Suprapubic skin (tissue), 4 donors: ENCODE results near the gene TBC1D28. TPM values are rescaled to one million over a fixed set of nuclear protein-coding genes. Genes with fewer than 3 reads are reported as not detected.
"Not testable (repeated sequence)": the region's sequence is repeated elsewhere in the genome, so short reads cannot be mapped to it uniquely, and the experiment has no call there.

Source experiments
- DNase-seq, 2 donors: peaks; one replicate each; pipeline ENCODE4 v3.0.0-alpha.2; 2019; ENCODE audit warnings: low spot score in 2 of 2
- H3K27ac ChIP-seq: fragments of 200-600 bp; sonication (generic); one replicate; pipeline ENCODE4 v1.5.1; 2019
- H3K27me3 ChIP-seq: fragments of 200-600 bp; sonication (generic); one replicate; pipeline ENCODE4 v1.5.1; 2019
- H3K36me3 ChIP-seq: fragments of 200-600 bp; sonication (generic); one replicate; pipeline ENCODE4 v1.5.1; 2019
- H3K4me1 ChIP-seq: fragments of 200-600 bp; sonication (generic); one replicate; pipeline ENCODE4 v1.5.1; 2019
- H3K4me3 ChIP-seq: fragments of 200-600 bp; sonication (generic); one replicate; pipeline ENCODE4 v1.5.1; 2019; ENCODE audit warnings: mild to moderate bottlenecking
- H3K9me3 ChIP-seq: fragments of 200-600 bp; sonication (generic); one replicate; pipeline ENCODE4 v1.5.1; 2019
- WGBS: methylation state at CpG from one replicate; pipeline ENCODE4 v1.1.5; 2018; 5-methylcytosine and 5-hydroxymethylcytosine counted together
- total RNA-seq, 4 donors: library from RNA; depleted of rRNA; stranded (reverse); fragments of >200 nt; gene quantifications; one replicate each; pipeline ENCODE4 v1.1.0, GENCODE V29; 2016

TBC1D28 gene
- not detected for total RNA-seq

DNA sequence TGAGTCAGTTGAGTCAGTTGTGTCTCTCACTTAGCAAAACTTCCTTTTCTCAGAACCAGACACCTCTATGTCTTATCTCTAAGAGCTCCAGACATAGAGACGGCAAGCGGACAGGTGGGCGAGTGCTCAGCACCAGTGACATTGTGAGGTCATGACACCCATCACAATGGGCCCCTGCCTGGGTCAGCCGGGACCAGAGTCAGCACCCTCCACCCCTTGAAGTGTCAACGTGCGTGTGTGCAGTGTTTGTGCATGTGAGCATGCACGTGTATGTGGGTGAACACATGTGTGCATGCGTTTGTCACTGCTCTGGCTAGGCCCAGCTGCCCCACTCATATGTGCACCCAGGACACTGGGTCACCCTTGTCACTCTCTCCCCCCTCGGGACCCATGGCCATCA, at the start of gene TBC1D28:
Gene TBC1D28, minus strand, starts transcription at position 101 of the 400 bp plus-strand sequence. CDS start 3,039 bp downstream, outside the sequence.
- H3K36me3 ChIP-seq, H3K4me3 ChIP-seq, H3K27me3 ChIP-seq, H3K9me3 ChIP-seq, DNase-seq, H3K4me1 ChIP-seq, H3K27ac ChIP-seq: not testable (repeated sequence)
- WGBS, result no CpG with 5 or more reads among the region's 9 CpGs

DNA sequence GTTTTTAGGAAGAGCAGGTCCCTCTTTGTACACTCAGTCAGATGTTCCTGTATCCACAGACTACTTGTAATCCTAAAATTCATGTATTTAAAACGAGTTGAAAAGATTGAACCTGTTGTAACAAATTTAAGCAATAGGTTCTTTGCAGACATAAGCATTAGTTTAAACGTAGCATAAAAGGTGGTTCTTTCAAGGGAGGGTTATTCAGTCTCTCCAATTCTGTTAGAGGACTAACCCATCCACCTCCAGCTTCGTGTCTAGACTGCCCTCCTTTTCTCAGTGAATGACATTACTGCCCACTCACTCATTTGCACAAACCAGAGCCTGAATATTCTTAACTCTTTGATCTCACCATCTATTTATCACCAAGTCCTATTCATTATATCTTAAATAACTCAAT, 38.5 kb upstream of the TBC1D28 start:
- 8% methylated on average over 3 of the region's 3 CpGs for WGBS
- H3K4me1 ChIP-seq, H3K27ac ChIP-seq, H3K27me3 ChIP-seq, H3K9me3 ChIP-seq, DNase-seq, H3K36me3 ChIP-seq: not testable (repeated sequence)
- peak overlapping the region; percentile 50 for H3K4me3 ChIP-seq

DNA sequence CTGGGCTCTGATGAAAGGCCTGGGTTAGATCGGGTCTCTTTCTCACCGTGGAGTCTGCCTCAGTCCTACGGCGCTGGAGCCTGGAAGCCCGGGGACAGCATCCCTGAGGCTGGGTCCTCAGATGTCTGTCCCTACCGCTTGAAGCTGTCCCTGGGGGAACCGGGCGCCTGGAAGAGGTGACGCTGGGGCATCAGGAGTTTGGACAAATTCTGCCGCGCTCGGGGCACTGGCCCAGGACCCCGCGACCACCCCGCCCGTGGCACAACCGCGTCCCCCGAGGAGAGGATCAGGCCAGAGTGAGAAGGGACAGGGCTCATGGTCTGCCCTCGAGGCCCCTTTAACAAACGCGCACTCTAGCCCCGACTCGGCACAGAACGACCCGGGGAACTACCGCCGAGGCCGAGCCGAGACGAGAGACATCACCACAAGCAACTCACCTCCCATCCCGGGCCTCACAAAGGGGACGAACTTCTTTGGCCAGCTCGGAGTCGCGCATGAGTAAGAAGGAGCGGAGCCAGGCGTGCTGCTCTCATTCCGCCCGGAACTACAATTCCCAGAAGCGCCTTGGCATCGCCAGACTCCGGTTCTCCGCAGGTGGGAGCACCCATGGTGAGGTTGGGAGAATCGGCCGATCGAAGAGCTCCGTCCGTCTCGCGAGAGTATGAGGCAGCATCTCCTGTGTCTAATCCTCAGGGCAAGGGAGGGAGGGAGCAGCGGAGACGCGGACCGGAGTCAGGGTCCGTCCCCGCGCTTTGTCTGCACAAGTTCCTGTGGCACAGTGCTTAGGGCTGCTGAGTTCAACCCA, 37.8 kb upstream of the TBC1D28 start, which contains the start of gene FOXO3B:
Gene FOXO3B, minus strand, starts transcription at position 548 of the 805 bp plus-strand sequence. CDS start 663 bp downstream, outside the sequence.
- peak within 1 kb of the TSS; percentile 50 for H3K4me3 ChIP-seq
- not testable (repeated sequence) for H3K27ac ChIP-seq, H3K9me3 ChIP-seq, H3K27me3 ChIP-seq, H3K36me3 ChIP-seq, H3K4me1 ChIP-seq
- no CpG with 5 or more reads among the region's 58 CpGs for WGBS
- peak in 1 of 2 donors; percentile 93 for DNase-seq

DNA sequence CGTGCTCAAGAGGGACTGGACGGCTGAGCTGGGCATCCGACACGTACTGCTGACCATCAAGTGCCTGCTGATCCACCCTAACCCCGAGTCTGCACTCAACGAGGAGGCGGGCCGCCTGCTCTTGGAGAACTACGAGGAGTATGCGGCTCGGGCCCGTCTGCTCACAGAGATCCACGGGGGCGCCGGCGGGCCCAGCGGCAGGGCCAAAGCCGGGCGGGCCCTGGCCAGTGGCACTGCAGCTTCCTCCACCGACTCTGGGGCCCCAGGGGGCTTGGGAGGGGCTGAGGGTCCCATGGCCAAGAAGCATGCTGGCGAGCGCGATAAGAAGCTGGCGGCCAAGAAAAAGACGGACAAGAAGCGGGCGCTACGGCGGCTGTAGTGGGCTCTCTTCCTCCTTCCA, 33.2 kb upstream of the TBC1D28 start:
- H3K27ac ChIP-seq, H3K27me3 ChIP-seq, H3K4me1 ChIP-seq, H3K4me3 ChIP-seq, H3K36me3 ChIP-seq, DNase-seq, H3K9me3 ChIP-seq: not testable (repeated sequence)
- 96% methylated on average over 5 of the region's 29 CpGs for WGBS

DNA sequence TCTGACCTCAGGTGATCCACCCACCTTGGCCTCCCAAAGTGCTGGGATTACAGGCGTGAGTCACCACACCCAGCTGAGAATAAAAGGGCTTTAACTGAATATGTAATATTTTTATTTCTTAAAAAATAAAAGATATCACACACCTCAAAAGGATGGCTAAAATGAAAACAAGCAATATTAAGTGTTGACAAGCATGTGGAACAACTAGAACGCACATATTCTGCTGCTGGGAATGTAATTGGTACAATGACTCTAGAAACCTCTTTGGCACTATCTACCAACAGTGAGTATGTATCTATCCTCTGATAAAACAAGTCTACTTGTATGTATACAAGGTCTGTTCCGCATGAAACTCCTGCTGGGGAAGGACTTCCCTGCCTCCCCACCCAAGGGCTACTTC, 32.7 kb upstream of the TBC1D28 start:
- not testable (repeated sequence) for H3K4me1 ChIP-seq, H3K27me3 ChIP-seq, H3K27ac ChIP-seq, H3K4me3 ChIP-seq, H3K9me3 ChIP-seq, DNase-seq
- 99% methylated on average over 3 of the region's 3 CpGs for WGBS
- peaks cover 14% of the 10 kb centered on the region for H3K36me3 ChIP-seq

DNA sequence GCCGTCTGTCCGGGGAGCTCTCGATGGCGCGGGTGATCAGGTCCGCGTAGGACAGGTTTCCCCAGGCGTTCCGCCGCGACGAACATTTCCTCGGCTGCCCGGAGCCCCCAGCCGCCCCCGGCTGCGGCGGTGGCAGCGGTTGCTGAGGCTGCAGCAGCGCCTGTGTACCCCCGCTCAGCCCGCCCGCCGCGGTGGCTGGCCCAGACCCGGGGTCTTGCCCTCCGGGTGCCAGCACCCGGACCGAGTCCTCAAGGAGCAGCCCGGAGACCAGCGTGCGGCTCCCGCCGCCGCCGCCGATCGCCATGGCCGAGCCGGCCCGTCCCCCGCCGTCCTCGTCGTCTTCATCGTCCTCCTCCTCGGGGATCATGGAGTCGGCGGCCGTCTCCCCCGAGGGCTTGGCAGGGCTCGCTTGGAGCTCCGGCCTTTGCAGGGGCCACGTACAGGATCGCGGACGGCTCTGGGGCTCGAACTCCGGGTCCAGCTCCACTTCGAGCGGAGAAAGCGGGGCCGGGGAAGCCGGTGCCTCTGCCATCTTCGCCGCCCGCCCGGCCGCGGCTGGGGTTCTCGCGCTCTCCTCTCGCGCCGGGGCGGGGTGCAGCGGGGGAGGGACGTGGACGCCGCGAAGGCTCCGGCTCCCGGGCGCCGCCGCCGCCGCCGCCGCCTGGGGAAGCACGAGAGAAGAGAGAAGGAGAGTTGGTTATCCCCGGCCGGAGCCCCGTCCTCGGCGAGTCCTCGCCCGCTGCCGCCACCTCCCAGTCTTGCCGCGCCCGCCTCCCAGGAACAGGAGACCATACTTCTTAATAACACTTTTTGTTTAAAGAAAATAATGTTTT, 28.4 kb upstream of the TBC1D28 start:
- DNase-seq, H3K27me3 ChIP-seq, H3K4me1 ChIP-seq, H3K27ac ChIP-seq, H3K9me3 ChIP-seq, H3K4me3 ChIP-seq: not testable (repeated sequence)
- peaks cover 34% of the 10 kb centered on the region for H3K36me3 ChIP-seq
- 94% methylated on average over 36 of the region's 102 CpGs for WGBS

DNA sequence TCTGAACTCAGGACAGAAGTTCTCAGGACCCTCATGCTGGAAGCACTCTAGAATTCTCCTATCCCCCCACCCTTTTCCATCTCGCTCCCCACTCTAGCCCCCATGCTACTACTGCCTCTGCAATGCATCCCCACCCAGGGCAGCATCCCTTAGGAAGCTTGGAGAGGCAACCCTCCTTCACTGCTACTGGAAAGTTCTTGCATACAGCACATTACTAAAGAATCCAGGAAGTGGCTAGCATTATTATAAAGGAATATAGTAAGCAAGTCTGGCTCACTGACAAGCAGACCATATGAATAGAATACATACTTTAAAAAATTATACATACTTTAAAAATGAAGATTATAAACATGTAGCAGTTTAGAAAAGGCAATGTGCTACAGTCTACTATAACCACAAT, 24.4 kb upstream of the TBC1D28 start:
- not testable (repeated sequence) for H3K9me3 ChIP-seq, H3K4me3 ChIP-seq, H3K27ac ChIP-seq, DNase-seq, H3K27me3 ChIP-seq, H3K4me1 ChIP-seq
- WGBS, result 94% methylated on average over 1 of the region's 1 CpG
- peaks cover 28% of the 10 kb centered on the region for H3K36me3 ChIP-seq

DNA sequence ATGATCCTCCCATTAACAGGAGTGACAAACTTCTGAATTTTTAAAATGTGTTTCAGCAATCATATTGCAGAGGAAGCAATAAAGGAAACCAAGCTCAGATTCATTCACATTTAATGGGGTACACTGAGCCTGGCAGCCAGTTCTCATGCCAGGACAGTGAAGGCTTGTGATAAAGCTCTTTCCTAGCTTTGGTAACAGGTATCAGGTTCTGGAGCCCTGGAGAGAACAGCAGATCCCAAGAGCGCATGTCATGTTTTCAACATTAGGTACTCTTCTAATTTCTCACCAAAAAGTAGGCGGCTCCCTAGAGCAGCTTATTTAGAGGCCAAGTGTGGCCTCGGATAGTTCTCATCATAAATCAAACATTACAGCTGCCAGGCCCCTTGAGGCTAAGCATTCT, 23.3 kb upstream of the TBC1D28 start:
- H3K4me3 ChIP-seq, H3K27ac ChIP-seq, H3K4me1 ChIP-seq, H3K9me3 ChIP-seq, H3K27me3 ChIP-seq, DNase-seq: not testable (repeated sequence)
- H3K36me3 ChIP-seq, result peaks cover 26% of the 10 kb centered on the region
- 97% methylated on average over 3 of the region's 3 CpGs for WGBS

DNA sequence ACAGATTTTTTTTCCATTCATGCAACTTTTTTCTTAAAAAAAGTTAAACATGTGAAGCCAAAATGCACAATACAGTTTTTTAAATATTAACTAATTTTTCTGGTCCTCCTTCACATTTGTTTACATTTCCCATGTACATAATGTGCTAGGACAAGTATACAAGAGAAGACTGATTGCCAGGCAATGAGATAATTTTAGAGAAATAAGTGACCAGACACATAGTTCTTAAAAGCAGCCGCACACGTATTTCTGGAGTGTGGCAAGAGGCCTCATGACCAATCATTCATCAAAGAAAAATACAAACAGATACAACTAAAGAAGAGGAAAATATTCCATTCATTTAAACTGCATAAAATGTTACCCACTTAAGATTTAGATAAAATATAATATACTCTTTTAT, 22.1 kb upstream of the TBC1D28 start:
- peaks cover 15% of the 10 kb centered on the region for H3K36me3 ChIP-seq
- WGBS, result 90% methylated on average over 2 of the region's 2 CpGs
- H3K27me3 ChIP-seq, H3K4me1 ChIP-seq, H3K9me3 ChIP-seq, DNase-seq, H3K4me3 ChIP-seq, H3K27ac ChIP-seq: not testable (repeated sequence)

DNA sequence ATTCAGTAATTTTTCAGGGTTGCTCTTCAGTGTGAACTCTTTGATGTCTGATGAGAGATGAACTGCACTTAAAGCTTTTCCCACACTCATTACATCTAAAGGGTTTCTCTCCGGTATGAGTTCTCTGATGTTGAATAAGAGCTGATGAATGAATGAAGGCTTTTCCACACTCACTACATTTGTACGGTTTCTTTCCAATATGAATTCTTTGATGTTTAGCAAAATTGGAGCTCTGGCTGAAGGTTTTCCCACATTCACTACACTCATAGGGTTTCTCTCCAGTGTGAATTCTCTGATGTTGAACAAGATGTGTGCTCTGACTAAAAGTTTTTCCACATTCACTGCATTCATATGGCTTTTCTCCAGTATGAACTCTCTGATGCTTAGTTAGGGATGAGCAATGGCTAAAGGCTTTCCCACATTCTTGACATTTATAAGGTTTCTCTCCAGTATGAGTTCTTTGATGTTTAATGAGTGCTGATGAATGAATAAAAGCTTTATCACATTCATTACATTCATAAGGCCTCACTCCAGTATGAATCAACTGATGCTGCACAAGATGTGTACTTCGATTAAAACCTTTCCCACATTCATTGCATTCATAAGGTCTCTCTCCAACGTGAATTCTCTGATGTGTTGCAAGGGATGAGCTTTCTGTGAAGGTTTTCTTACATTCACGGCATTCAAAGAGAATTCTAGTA, 17.9 kb upstream of the TBC1D28 start:
- DNase-seq, H3K27ac ChIP-seq, H3K4me3 ChIP-seq, H3K4me1 ChIP-seq, H3K27me3 ChIP-seq, H3K9me3 ChIP-seq, H3K36me3 ChIP-seq: not testable (repeated sequence)
- WGBS, result 93% methylated on average over 5 of the region's 5 CpGs

DNA sequence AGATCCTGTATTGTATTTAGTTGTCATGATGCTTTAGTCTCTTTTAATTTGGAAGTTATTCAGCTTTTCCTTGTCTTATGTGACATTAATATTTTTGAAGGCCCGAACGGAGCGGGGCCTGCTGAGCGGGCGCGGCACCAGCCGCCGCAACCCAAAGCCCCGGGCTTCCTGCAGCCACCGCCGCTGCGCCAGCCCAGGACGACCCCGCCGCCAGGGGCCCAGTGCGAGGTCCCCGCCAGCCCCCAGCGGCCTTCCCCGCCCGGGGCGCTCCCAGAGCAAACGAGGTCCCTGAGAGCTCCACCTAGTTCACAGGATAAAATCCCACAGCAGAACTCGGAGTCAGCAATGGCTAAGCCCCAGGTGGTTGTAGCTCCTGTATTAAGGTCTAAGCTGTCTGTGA, 5.9 kb upstream of the TBC1D28 start:
- H3K27ac ChIP-seq, H3K4me1 ChIP-seq, H3K4me3 ChIP-seq, H3K9me3 ChIP-seq, DNase-seq, H3K36me3 ChIP-seq, H3K27me3 ChIP-seq: not testable (repeated sequence)
- 51% methylated on average over 22 of the region's 23 CpGs for WGBS

DNA sequence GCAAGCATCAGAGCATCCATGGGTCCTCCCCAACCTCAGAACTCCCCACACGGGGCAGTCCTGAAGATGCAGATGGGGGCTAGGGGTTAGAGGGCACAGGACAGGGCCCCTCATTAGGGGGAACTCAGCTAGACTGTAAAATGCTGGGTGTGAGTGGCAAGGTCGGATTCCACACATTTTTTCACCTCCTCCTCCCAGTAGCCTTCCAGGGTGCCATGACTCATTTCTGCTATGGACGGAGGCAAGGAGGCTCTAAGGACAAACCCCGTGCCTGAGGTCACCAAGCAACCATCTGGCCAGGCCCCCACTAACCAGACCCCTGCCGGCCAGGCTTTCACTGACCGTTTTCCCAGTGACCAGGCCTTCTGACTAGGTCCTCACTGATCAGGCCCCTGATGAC, 1.1 kb downstream of the TBC1D28 start:
- H3K4me3 ChIP-seq, H3K36me3 ChIP-seq, H3K27ac ChIP-seq, H3K27me3 ChIP-seq, DNase-seq, H3K4me1 ChIP-seq, H3K9me3 ChIP-seq: not testable (repeated sequence)
- 60% methylated on average over 1 of the region's 6 CpGs for WGBS

DNA sequence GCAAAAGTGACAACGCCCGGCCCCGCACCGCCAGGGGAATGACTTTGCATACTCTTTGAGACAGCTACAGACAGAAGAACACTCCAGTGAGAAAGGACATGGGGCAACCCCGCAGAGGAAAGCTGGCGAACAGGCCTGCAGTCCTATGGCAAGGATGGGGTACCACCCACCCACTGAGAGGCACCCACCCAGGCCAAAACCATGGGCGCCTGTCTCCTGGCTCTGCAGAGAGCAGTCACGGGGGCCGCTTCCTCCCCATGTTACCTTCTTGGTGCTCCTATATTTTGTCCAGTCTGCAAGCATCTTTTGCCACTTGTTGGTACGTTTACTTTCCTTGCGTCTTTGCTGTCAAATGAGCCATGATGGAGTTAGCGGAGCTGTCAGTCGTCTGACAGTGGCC, 5.8 kb downstream of the TBC1D28 start:
- WGBS, result 94% methylated on average over 4 of the region's 13 CpGs
- H3K4me3 ChIP-seq, H3K4me1 ChIP-seq, H3K27ac ChIP-seq, H3K36me3 ChIP-seq, DNase-seq, H3K9me3 ChIP-seq: not testable (repeated sequence)
- H3K27me3 ChIP-seq, result peaks cover 19% of the 10 kb centered on the region

DNA sequence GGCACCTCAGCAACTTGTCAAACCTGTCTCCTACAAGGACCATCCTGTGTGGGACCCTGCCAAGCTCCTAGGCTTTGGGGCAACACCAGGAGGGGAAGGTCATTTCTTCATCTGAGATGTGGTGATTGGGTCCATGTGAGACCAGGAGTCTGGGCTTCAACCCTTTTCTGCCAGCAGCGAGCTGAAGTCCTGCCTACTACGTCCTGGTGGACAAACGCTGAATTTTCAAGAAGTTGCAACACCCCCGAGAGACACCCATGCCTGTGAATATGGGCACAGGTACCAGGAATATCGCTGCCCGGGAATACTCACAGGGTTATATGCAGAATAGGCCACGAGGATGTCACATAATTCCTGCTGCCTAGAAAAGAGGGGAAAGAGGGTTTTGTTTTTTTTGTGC, 8.0 kb downstream of the TBC1D28 start:
- H3K9me3 ChIP-seq, DNase-seq, H3K36me3 ChIP-seq, H3K4me3 ChIP-seq, H3K27ac ChIP-seq, H3K4me1 ChIP-seq: not testable (repeated sequence)
- 74% methylated on average over 4 of the region's 7 CpGs for WGBS
- peaks cover 34% of the 10 kb centered on the region for H3K27me3 ChIP-seq
